Measurements from ENCODE around the gene RUFY4.
"Not testable (repeated sequence)": the region's sequence is repeated elsewhere in the genome, so short reads cannot be mapped to it uniquely, and the experiment has no call there.

The RUFY4 gene

DNA sequence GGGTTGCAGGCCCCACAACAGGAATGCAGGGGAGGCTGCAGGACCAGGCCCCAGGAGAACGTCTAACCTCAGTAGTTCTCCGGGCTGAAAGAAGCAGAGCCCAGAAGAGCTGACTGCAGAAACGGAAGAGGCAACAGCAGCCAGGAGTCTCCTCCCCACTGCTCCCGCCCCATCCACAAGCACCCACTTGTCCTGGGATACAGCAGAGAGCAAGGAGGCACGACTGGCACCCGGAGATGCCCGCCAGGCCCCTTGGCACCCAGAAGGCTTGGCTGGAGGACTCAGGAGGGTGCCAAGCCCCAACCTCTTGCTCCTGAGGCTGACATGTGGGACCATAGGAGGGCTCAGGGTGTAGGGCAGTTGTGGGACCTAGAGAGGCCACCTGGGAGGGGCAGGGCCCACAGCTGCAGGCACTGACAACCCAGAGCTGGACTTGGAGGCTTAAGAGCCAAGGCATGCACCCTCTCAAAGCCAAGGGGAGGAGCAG lies 37.2 kb upstream of the RUFY4 start:
- Histone ChIP-seq H3K27ac (ENCODE audit: low read depth, low read length) (no peak overlapping the region), H3K27me3 (ENCODE audit: insufficient read depth, low read length) (peaks cover 4% of the 10 kb centered on the region; the same call in 1 of the 2 replicates), H2AFZ (ENCODE audit: low read length, unreplicated experiment) (no peak overlapping the region), H3K36me3 (ENCODE audit: insufficient read depth, low read length) (no peaks in the 10 kb centered on the region), H3K79me2 (ENCODE audit: control insufficient read depth, insufficient read depth, low read length, unreplicated experiment) (no peaks in the 10 kb centered on the region), H3K4me3 (ENCODE audit: low read depth, low read length) (no peak overlapping the region), H3K4me1 (ENCODE audit: control insufficient read depth, insufficient read depth, low read length, unreplicated experiment) (no peaks in the 10 kb centered on the region)

DNA sequence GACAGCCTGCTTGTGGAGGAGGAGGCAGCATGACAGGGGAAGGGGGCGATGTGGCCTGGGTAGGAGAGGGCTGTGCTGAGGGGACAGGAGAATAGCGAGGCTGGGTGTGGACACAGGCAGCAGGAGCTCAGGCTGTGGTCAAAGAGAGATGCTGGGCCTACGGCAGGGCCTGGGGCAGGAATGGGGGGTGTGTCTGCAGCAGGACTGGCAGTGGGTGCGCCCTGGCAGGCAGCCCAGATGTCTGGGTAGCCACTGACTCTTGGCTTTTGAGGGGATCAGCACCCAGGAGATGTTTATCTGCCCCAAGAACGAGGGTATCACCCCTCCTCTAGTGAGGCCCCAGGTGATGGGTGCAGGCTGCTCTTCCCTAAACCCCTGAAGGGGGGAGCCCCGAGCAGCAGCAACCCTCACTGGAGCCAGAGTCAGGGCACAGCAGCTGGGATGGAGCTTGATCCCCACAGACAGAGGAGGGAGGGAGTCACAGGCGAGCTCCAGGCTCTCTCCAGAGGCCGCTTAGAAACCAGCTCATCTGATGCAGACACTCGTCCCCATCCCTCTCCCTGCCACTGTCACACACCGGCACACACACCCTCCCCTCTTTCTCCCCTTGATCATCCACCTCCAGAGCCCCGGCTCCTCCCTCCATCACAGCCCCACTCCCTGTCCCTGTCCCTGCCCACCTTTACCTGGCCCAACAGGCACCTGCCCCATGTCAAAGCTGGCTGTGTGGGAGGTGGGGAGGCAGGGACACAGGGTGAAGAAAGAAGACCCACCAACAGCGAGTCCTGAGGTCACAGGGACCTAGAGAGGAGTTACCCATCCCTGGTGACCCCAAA lies 36.5 kb upstream of the RUFY4 start:
- H3K27me3 ChIP-seq (ENCODE audit: insufficient read depth, low read length), result peaks cover 8% of the 10 kb centered on the region; the same call in 1 of the 2 replicates
- H3K4me1 ChIP-seq (ENCODE audit: control insufficient read depth, insufficient read depth, low read length, unreplicated experiment), result no peaks in the 10 kb centered on the region
- no peak overlapping the region for H2AFZ ChIP-seq (ENCODE audit: low read length, unreplicated experiment)
- no peak overlapping the region for H3K27ac ChIP-seq (ENCODE audit: low read depth, low read length)
- no peaks in the 10 kb centered on the region for H3K79me2 ChIP-seq (ENCODE audit: control insufficient read depth, insufficient read depth, low read length, unreplicated experiment)
- no peaks in the 10 kb centered on the region for H3K36me3 ChIP-seq (ENCODE audit: insufficient read depth, low read length)
- H3K4me3 ChIP-seq (ENCODE audit: low read depth, low read length), result no peak overlapping the region

DNA sequence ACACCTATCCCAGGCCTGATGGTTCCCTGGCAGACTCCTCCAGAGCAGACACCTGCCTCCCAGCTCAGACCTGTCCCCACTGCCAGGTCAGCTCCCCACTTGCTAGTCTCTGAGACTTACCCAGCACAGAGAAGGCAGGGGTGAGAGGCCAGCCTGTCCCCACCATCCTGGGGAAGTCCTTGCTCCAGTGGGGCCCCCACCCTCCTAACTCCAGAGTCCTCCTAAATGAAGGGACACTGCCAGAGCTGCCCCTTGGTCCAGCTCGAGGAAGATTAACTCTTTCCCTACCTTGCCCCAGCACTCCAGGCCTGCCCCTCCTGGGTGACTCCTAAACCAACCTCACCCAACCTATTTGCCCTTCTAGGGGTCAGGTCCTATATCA lies 35.9 kb upstream of the RUFY4 start:
- H3K27ac ChIP-seq (ENCODE audit: low read depth, low read length), result no peak overlapping the region

DNA sequence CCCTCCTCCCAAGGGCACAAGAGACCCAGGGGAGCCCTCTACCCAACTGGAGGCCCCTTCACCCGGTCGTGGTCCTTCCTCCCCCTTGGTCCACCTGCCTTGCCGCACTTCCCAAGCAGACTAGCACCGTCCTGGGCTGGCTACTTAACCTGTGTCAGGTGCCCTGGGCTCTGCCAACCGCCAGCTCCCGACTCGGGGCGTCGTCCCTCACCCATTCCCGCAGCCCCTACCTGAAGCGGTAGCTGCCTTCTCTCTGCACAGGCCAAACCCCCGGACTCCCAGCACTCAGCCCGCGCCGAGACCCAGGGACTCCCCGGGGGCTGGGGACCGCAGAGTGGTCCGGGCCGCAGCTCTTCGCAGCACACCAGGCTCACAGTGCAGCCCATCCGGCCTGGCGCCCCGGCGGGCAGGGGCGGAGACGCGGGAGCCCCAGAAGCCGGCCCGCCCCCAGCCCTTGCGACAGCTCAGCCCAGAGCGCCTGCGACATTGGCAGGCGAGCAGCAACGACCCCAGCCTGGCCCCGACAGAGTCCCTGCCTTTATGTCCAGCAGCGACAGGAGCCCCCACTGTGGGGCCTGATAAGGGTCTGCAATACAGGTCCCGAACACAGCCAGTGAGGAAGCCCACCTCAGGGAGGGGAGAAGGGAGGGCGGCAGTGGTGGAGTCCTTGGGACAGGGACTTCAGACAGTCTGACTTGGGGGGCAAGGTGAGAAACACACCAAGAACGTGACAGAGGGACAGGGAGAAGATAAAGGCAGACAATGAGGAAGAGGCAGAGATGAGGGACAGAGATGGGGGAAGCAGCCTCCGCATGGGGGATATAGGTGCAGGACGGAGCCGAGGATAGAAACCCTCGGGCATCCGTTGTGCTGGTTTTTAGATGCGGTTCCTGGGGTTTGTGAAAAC lies 35.2 kb upstream of the RUFY4 start:
- no peaks in the 10 kb centered on the region for H3K79me2 ChIP-seq (ENCODE audit: control insufficient read depth, insufficient read depth, low read length, unreplicated experiment)
- no peak overlapping the region for H3K27ac ChIP-seq (ENCODE audit: low read depth, low read length)
- H3K36me3 ChIP-seq (ENCODE audit: insufficient read depth, low read length), result no peaks in the 10 kb centered on the region
- no peak overlapping the region for H3K4me3 ChIP-seq (ENCODE audit: low read depth, low read length)
- H3K27me3 ChIP-seq (ENCODE audit: insufficient read depth, low read length), result peaks cover 20% of the 10 kb centered on the region
- H2AFZ ChIP-seq (ENCODE audit: low read length, unreplicated experiment), result no peak overlapping the region
- H3K4me1 ChIP-seq (ENCODE audit: control insufficient read depth, insufficient read depth, low read length, unreplicated experiment), result no peaks in the 10 kb centered on the region

More for the DNA sequence above, 35.9 kb upstream of the RUFY4 start:
- Histone ChIP-seq H3K79me2 (ENCODE audit: control insufficient read depth, insufficient read depth, low read length, unreplicated experiment) (no peaks in the 10 kb centered on the region), H3K4me1 (ENCODE audit: control insufficient read depth, insufficient read depth, low read length, unreplicated experiment) (no peaks in the 10 kb centered on the region), H3K36me3 (ENCODE audit: insufficient read depth, low read length) (no peaks in the 10 kb centered on the region), H2AFZ (ENCODE audit: low read length, unreplicated experiment) (no peak overlapping the region), H3K27me3 (ENCODE audit: insufficient read depth, low read length) (peaks cover 15% of the 10 kb centered on the region; the same call in 1 of the 2 replicates), H3K4me3 (ENCODE audit: low read depth, low read length) (no peak overlapping the region)

DNA sequence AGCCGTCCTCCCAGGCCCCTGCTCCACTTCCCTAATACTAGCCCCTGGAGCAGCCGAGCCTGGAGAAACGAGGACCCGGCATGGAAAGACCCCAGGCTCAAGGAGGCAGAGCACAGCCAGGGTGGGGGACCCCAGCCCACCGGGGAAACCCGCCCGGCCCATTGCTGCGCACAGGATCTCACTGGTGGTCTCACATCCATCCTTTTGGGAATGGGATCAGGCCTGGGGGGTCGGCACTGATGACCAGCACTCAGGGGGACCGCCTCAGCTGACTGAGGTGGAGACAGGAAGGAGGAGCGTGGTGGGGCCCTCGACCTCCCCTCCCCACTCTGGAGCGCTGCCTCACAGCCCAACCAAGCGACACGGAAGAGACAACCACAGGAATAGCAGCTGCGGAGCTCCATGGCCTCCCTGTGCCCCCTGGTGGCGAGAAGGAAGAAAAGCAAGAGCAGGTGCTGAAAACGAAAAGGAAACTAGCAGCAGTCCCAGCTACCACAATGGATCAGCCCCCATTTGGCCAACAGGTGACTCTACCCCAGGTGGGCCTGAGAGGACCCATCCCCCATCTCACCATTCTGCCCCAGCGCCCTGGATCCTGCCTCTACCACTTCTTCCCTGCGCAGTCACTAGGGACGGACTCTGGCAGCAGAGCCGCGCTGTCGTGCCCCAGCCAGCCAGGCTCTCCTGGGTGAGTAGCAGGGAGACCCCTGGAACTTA lies 34.4 kb upstream of the RUFY4 start:
- not testable (repeated sequence) for H3K27ac ChIP-seq (ENCODE audit: low read depth, low read length); H3K36me3 ChIP-seq (ENCODE audit: insufficient read depth, low read length); H3K79me2 ChIP-seq (ENCODE audit: control insufficient read depth, insufficient read depth, low read length, unreplicated experiment); H3K4me1 ChIP-seq (ENCODE audit: control insufficient read depth, insufficient read depth, low read length, unreplicated experiment)
- H3K27me3 ChIP-seq (ENCODE audit: insufficient read depth, low read length), result peaks cover 28% of the 10 kb centered on the region
- peak overlapping the region; percentile 59; the same call in 1 of the 2 replicates for H3K4me3 ChIP-seq (ENCODE audit: low read depth, low read length)
- peak overlapping the region; percentile 25 for H2AFZ ChIP-seq (ENCODE audit: low read length, unreplicated experiment)

DNA sequence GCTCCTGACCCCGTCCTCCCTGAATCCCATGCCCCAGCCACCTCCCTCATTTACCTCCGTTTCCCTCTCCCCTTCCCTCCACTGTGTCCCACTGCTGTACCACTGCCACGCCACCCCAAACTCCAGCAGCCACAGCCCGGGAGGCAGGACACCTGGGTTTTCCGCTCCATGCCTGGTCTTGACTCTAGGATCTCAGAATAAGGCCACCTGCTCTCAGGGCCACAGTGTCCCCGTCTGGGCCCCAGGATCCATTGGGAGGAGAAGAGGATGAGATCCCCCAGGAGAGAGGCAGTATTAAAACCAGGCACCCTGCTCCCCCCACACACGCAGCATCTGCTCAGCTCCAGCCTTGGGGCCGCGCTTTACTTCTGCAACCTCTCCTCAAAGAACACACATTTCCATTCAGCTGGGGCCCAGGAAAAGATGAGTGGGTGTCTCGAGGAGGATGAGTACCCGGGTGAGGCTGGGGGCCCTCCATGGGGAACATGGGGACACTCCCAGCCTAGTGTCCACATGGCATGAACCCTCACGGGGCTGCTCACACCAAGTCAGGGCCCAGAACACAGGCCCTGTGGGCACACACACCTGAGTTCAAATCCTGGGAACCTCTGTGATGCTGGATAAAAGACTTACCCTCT lies 33.5 kb upstream of the RUFY4 start:
- Histone ChIP-seq H3K27ac (ENCODE audit: low read depth, low read length) (no peak overlapping the region), H3K27me3 (ENCODE audit: insufficient read depth, low read length) (peaks cover 37% of the 10 kb centered on the region), H3K36me3 (ENCODE audit: insufficient read depth, low read length) (no peaks in the 10 kb centered on the region), H3K79me2 (ENCODE audit: control insufficient read depth, insufficient read depth, low read length, unreplicated experiment) (no peaks in the 10 kb centered on the region), H3K4me3 (ENCODE audit: low read depth, low read length) (no peak overlapping the region), H3K4me1 (ENCODE audit: control insufficient read depth, insufficient read depth, low read length, unreplicated experiment) (no peaks in the 10 kb centered on the region), H2AFZ (ENCODE audit: low read length, unreplicated experiment) (no peak overlapping the region)

DNA sequence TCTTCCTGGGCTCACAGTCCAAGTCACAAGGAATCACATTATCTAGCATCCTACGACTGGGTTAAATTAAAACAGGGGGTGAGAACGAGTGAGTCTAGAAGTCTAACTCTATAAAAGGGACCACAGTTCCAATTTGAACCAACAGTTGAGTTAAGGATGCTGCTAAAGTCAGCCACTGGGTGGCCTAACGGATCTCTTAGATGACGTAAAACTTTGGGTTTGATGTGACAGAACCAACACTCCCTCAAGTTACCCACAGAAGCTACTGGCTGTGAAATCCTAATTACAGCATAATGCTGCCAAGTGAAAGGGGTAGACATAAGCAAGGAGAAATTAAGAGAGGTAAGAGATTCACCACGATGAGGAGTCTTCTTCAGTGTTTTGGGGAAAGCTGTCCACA lies 32.7 kb upstream of the RUFY4 start:
- H3K27me3 ChIP-seq (ENCODE audit: insufficient read depth, low read length), result peaks cover 45% of the 10 kb centered on the region
- H3K36me3 ChIP-seq (ENCODE audit: insufficient read depth, low read length), result no peaks in the 10 kb centered on the region
- H3K79me2 ChIP-seq (ENCODE audit: control insufficient read depth, insufficient read depth, low read length, unreplicated experiment), result no peaks in the 10 kb centered on the region
- no peaks in the 10 kb centered on the region for H3K4me1 ChIP-seq (ENCODE audit: control insufficient read depth, insufficient read depth, low read length, unreplicated experiment)
- H3K27ac ChIP-seq (ENCODE audit: low read depth, low read length), result no peak overlapping the region
- H3K4me3 ChIP-seq (ENCODE audit: low read depth, low read length), result no peak overlapping the region
- no peak overlapping the region for H2AFZ ChIP-seq (ENCODE audit: low read length, unreplicated experiment)

DNA sequence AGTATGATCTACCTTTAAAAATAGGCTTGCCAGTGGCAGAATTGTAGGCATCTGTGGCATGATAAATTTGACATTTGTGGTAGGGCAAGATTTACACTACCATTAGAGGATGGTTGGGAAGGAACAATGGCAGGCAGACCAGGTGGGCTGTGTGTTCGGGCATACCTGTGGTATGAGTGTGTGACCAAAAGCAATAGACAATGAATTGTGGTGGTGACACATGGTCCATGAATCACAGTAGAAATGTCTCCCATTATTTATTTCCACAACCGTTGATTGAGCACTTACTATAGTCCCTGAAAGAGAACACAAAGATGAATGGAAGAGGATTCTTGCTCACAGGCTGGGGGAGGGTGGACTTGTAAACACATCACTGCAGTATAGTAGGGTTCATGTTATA lies 29.9 kb upstream of the RUFY4 start:
- Histone ChIP-seq H3K79me2 (ENCODE audit: control insufficient read depth, insufficient read depth, low read length, unreplicated experiment) (no peaks in the 10 kb centered on the region), H2AFZ (ENCODE audit: low read length, unreplicated experiment) (no peak overlapping the region), H3K4me1 (ENCODE audit: control insufficient read depth, insufficient read depth, low read length, unreplicated experiment) (no peaks in the 10 kb centered on the region), H3K27ac (ENCODE audit: low read depth, low read length) (no peak overlapping the region), H3K36me3 (ENCODE audit: insufficient read depth, low read length) (no peaks in the 10 kb centered on the region), H3K27me3 (ENCODE audit: insufficient read depth, low read length) (peaks cover 71% of the 10 kb centered on the region), H3K4me3 (ENCODE audit: low read depth, low read length) (no peak overlapping the region)

DNA sequence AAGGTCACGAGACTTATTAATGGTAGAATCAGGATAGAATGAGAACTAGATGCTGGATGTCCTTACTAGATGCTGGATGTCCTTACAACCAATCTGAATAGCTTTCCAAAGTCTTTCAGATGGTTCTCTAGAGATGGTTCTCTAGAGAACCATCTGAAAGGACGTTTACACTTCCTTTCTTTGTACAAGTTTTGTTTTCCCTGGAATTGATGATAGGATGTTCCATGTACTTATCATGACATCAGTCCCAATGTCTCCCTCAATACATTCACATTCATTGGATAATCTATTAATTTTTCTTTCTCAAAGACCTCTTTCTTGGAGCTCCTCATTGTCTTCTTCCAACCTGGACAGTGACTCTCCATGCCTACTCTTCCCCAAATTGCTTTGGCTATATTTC lies 28.2 kb upstream of the RUFY4 start:
- Histone ChIP-seq H2AFZ (ENCODE audit: low read length, unreplicated experiment) (no peak overlapping the region), H3K27me3 (ENCODE audit: insufficient read depth, low read length) (peaks cover 71% of the 10 kb centered on the region), H3K27ac (ENCODE audit: low read depth, low read length) (no peak overlapping the region), H3K36me3 (ENCODE audit: insufficient read depth, low read length) (no peaks in the 10 kb centered on the region), H3K4me1 (ENCODE audit: control insufficient read depth, insufficient read depth, low read length, unreplicated experiment) (no peaks in the 10 kb centered on the region), H3K4me3 (ENCODE audit: low read depth, low read length) (no peak overlapping the region), H3K79me2 (ENCODE audit: control insufficient read depth, insufficient read depth, low read length, unreplicated experiment) (no peaks in the 10 kb centered on the region)
